ENCODE results near the gene EBI3.
A peak's percentile ranks its signal among the peaks of the same experiment; 100 is the strongest.

DNA sequence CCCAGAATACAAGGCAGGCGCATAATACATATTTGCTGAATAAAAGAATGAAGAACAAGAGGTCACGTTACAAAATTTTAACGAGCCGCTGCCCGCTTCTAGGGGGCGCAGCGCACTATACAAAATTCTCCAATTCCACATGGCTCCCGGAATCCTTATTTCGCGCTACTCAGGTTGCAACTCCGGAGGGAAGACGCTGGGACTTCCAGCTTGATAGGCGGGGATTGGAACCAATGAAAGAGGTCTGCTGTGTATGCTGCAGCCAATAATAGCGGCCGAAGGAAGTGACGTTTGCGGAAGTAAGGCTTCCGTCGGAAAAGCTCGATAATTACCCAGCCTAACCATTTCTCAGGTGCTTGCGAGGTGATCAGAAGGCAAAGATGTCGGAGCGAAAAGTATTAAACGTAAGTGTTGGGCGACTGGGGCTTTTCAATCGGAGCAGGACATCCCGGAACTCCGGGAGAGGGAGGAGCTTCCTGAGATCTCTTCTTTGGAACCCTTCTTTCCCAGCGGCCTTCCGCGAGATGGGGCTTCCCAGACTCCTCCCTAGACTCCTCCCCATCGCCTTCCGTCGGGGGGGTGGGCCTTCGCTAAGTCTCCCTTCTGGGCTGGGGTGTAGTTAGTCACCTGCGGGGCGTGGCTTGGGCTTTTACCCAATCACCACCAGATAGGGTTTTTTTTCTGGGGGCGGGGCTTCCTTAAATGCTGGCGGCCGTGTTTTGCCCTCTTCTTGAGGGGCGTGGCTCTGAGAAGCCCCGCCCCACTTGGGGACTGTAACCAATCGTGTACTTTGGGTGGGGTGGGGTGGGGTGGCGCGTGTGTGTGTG lies 17.7 kb downstream of the EBI3 start, which contains the start of gene YJU2:
- peak; percentile 75 for TF ChIP-seq POLR2AphosphoS5 (IDR thresholded peaks at IDR 0.05; ENCODE audit: borderline replicate concordance, low read depth, low read length)
- no peak for TF ChIP-seq EZH2 (IDR thresholded peaks at IDR 0.05)

Measured in SK-N-MC (cell line).